ENCODE data around the gene CARNS1. TPM values are rescaled to one million over a fixed set of nuclear protein-coding genes. Genes with fewer than 3 reads are reported as not detected.
A peak's percentile ranks its signal among the peaks of the same experiment; 100 is the strongest.

Gene CARNS1
- total and polyA plus RNA-seq, 9 of the 15 experiments (the other 6 are each of a cell fraction or from before 2014, with no cell fraction given): 0.01 to 0.18 (median 0.06) TPM; not detected in 3

DNA sequence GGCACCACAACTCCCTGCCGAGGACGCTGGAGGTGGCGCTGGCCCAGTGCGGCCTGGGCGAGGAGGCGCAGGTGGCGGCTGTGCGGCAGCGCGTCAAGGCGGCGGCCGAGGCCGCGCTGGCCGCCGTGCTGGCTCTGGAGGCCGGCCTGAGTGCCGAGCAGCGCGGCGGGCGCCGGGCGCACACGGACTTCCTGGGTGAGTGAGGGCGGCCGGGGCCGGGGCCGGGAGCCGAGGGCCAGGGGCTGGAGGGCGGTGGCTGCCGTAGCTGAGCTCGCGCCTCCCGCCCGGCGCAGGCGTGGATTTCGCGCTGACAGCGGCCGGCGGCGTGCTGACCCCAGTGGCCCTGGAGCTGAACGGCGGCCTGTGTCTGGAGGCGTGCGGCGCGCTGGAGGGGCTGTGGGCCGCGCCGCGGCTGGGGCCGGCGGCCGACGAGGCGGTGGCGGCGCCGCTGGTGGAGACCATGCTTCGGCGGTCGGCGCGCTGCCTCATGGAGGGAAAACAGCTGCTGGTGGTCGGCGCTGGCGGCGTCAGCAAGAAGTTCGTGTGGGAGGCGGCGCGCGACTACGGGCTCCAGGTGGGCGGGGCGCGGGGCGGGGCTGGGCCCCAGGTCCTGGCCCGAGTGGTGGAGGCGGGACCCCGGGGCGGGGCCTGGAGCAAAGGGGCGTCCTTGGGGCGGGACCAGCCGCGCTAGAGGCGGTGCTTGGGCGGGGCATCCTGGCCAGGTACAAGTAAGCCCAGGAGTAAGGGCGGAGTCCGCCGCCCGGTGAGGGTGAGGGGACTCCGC, 5.4 kb downstream of the CARNS1 start (continued):
- TF ChIP-seq, protein P1, sequence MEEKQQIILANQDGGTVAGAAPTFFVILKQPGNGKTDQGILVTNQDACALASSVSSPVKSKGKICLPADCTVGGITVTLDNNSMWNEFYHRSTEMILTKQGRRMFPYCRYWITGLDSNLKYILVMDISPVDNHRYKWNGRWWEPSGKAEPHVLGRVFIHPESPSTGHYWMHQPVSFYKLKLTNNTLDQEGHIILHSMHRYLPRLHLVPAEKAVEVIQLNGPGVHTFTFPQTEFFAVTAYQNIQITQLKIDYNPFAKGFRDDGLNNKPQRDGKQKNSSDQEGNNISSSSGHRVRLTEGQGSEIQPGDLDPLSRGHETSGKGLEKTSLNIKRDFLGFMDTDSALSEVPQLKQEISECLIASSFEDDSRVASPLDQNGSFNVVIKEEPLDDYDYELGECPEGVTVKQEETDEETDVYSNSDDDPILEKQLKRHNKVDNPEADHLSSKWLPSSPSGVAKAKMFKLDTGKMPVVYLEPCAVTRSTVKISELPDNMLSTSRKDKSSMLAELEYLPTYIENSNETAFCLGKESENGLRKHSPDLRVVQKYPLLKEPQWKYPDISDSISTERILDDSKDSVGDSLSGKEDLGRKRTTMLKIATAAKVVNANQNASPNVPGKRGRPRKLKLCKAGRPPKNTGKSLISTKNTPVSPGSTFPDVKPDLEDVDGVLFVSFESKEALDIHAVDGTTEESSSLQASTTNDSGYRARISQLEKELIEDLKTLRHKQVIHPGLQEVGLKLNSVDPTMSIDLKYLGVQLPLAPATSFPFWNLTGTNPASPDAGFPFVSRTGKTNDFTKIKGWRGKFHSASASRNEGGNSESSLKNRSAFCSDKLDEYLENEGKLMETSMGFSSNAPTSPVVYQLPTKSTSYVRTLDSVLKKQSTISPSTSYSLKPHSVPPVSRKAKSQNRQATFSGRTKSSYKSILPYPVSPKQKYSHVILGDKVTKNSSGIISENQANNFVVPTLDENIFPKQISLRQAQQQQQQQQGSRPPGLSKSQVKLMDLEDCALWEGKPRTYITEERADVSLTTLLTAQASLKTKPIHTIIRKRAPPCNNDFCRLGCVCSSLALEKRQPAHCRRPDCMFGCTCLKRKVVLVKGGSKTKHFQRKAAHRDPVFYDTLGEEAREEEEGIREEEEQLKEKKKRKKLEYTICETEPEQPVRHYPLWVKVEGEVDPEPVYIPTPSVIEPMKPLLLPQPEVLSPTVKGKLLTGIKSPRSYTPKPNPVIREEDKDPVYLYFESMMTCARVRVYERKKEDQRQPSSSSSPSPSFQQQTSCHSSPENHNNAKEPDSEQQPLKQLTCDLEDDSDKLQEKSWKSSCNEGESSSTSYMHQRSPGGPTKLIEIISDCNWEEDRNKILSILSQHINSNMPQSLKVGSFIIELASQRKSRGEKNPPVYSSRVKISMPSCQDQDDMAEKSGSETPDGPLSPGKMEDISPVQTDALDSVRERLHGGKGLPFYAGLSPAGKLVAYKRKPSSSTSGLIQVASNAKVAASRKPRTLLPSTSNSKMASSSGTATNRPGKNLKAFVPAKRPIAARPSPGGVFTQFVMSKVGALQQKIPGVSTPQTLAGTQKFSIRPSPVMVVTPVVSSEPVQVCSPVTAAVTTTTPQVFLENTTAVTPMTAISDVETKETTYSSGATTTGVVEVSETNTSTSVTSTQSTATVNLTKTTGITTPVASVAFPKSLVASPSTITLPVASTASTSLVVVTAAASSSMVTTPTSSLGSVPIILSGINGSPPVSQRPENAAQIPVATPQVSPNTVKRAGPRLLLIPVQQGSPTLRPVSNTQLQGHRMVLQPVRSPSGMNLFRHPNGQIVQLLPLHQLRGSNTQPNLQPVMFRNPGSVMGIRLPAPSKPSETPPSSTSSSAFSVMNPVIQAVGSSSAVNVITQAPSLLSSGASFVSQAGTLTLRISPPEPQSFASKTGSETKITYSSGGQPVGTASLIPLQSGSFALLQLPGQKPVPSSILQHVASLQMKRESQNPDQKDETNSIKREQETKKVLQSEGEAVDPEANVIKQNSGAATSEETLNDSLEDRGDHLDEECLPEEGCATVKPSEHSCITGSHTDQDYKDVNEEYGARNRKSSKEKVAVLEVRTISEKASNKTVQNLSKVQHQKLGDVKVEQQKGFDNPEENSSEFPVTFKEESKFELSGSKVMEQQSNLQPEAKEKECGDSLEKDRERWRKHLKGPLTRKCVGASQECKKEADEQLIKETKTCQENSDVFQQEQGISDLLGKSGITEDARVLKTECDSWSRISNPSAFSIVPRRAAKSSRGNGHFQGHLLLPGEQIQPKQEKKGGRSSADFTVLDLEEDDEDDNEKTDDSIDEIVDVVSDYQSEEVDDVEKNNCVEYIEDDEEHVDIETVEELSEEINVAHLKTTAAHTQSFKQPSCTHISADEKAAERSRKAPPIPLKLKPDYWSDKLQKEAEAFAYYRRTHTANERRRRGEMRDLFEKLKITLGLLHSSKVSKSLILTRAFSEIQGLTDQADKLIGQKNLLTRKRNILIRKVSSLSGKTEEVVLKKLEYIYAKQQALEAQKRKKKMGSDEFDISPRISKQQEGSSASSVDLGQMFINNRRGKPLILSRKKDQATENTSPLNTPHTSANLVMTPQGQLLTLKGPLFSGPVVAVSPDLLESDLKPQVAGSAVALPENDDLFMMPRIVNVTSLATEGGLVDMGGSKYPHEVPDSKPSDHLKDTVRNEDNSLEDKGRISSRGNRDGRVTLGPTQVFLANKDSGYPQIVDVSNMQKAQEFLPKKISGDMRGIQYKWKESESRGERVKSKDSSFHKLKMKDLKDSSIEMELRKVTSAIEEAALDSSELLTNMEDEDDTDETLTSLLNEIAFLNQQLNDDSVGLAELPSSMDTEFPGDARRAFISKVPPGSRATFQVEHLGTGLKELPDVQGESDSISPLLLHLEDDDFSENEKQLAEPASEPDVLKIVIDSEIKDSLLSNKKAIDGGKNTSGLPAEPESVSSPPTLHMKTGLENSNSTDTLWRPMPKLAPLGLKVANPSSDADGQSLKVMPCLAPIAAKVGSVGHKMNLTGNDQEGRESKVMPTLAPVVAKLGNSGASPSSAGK (IDR thresholded peaks at IDR 0.05): no peak
- peak; percentile 53 to 92; a peak in 3 of 4 replicates for TF ChIP-seq SIN3A (IDR thresholded peaks at IDR 0.05; ENCODE audit: borderline replicate concordance in 2 of 2, control insufficient read depth in 1 of 2, low read depth in 2 of 2, low read length in 2 of 2)
- no peak for TF ChIP-seq SNIP1 (IDR thresholded peaks at IDR 0.05; ENCODE audit: low read depth)
- TF ChIP-seq MCM7 (IDR thresholded peaks at IDR 0.05): no peak
- TF ChIP-seq, protein P2, sequence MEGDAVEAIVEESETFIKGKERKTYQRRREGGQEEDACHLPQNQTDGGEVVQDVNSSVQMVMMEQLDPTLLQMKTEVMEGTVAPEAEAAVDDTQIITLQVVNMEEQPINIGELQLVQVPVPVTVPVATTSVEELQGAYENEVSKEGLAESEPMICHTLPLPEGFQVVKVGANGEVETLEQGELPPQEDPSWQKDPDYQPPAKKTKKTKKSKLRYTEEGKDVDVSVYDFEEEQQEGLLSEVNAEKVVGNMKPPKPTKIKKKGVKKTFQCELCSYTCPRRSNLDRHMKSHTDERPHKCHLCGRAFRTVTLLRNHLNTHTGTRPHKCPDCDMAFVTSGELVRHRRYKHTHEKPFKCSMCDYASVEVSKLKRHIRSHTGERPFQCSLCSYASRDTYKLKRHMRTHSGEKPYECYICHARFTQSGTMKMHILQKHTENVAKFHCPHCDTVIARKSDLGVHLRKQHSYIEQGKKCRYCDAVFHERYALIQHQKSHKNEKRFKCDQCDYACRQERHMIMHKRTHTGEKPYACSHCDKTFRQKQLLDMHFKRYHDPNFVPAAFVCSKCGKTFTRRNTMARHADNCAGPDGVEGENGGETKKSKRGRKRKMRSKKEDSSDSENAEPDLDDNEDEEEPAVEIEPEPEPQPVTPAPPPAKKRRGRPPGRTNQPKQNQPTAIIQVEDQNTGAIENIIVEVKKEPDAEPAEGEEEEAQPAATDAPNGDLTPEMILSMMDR (IDR thresholded peaks at IDR 0.05 in 2 of 3, conservative IDR thresholded peaks at IDR 0.05 in 1 of 3; ENCODE audit: insufficient read depth in 2 of 3, low read depth in 1 of 3, low read length in 3 of 3): 0 out of 6 replicates have a peak, but pooled peaks of 1 of the 3 experiments have one; percentile 4
- TF ChIP-seq MTA1 (IDR thresholded peaks at IDR 0.05; ENCODE audit: borderline replicate concordance): no peak
- TF ChIP-seq DACH1 (IDR thresholded peaks at IDR 0.05; ENCODE audit: partially characterized antibody): no peak
- TF ChIP-seq POLR2G (IDR thresholded peaks at IDR 0.05; ENCODE audit: low read depth, low read length): peak; percentile 89
- peak; percentile 50; the same call in 1 of the 2 replicates for TF ChIP-seq MTA3 (IDR thresholded peaks at IDR 0.05; ENCODE audit: borderline replicate concordance)
- no peak for TF ChIP-seq ZNF696 (CRISPR knock-in tag; conservative IDR thresholded peaks at IDR 0.05)
- TF ChIP-seq, protein P3, sequence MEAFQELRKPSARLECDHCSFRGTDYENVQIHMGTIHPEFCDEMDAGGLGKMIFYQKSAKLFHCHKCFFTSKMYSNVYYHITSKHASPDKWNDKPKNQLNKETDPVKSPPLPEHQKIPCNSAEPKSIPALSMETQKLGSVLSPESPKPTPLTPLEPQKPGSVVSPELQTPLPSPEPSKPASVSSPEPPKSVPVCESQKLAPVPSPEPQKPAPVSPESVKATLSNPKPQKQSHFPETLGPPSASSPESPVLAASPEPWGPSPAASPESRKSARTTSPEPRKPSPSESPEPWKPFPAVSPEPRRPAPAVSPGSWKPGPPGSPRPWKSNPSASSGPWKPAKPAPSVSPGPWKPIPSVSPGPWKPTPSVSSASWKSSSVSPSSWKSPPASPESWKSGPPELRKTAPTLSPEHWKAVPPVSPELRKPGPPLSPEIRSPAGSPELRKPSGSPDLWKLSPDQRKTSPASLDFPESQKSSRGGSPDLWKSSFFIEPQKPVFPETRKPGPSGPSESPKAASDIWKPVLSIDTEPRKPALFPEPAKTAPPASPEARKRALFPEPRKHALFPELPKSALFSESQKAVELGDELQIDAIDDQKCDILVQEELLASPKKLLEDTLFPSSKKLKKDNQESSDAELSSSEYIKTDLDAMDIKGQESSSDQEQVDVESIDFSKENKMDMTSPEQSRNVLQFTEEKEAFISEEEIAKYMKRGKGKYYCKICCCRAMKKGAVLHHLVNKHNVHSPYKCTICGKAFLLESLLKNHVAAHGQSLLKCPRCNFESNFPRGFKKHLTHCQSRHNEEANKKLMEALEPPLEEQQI (IDR thresholded peaks at IDR 0.05): no peak

All from K562 (cell line).